ENCODE data around the gene NFKBIA. TPM values are rescaled to one million over a fixed set of nuclear protein-coding genes. Genes with fewer than 3 reads are reported as not detected.
"Not testable (repeated sequence)": the region's sequence is repeated elsewhere in the genome, so short reads cannot be mapped to it uniquely, and the experiment has no call there.

Gene NFKBIA
- total RNA-seq, 4 donors from 2014 or later, result 362 to 1,916 (median 456) TPM

DNA sequence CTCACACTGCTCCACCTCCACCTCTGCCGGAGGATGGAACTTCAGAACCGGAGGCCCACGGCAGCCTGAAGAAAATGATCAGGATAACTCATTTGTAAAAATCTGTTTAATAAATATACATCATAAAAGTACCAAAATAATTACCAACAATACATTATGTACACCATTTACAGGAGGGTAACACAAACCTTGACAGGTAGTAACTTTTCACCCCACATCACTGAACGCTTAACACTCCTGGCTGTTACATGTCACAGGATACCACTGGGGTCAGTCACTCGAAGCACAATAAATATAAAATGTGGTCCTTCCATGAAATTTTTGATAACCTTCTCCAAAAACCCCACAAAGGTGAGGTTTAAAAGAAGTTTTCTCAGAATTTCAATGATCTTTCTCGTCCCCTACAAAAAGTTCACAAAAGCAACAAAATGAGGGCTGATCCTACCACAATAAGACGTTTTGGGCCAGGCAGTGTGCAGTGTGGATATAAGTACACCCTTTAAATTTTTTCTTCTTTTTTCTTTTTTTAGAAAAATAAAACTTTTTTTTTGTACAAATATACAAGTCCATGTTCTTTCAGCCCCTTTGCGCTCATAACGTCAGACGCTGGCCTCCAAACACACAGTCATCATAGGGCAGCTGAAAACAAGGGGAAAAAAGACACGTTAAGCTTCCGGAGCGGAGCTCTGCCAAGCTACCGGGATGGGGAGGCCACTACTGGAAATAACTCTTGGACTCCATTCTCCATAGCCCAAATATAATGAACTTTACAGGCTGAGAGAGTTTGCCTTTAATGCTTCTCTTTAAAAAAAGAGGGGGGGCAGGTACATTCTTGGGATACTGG is 2.9 kb downstream of the NFKBIA start:
- Histone ChIP-seq H3K9me3 (no peaks in the 10 kb centered on the region), H3K4me3 (peak overlapping the region; percentile 57 to 94 (median 88)), H3K27ac (peak overlapping the region; percentile 99 to 100 (median 100)), H3K36me3 (peaks cover 0 to 37% (median 25%) of the 10 kb centered on the region in 4 donors), H3K4me1 (peaks cover 18 to 78% (median 62%) of the 10 kb centered on the region in 4 donors), H3K27me3 (no peaks in the 10 kb centered on the region)
- TF ChIP-seq, protein P1, sequence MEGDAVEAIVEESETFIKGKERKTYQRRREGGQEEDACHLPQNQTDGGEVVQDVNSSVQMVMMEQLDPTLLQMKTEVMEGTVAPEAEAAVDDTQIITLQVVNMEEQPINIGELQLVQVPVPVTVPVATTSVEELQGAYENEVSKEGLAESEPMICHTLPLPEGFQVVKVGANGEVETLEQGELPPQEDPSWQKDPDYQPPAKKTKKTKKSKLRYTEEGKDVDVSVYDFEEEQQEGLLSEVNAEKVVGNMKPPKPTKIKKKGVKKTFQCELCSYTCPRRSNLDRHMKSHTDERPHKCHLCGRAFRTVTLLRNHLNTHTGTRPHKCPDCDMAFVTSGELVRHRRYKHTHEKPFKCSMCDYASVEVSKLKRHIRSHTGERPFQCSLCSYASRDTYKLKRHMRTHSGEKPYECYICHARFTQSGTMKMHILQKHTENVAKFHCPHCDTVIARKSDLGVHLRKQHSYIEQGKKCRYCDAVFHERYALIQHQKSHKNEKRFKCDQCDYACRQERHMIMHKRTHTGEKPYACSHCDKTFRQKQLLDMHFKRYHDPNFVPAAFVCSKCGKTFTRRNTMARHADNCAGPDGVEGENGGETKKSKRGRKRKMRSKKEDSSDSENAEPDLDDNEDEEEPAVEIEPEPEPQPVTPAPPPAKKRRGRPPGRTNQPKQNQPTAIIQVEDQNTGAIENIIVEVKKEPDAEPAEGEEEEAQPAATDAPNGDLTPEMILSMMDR (IDR thresholded peaks at IDR 0.05), result peak in 1 of 5 experiments; percentile 7
- no peak for TF ChIP-seq EP300 (IDR thresholded peaks at IDR 0.05; ENCODE audit: low read depth)
- in situ Hi-C loops (cut with MboI; ENCODE audit: low pct_ligation_motif_present in 1 of 4, low pct_unique_long_range_greater_than_20kb in 1 of 4, low sequenced_read_pairs in 3 of 4) (loop anchor here in 3 of 4 donors (10.0 to 25.0 kb wide), 5 partner anchors 107 to 689 kb away; partner anchors contain the start of genes PSMA6 (in 2 of the 3), CFL2 (in 1 of the 3), PPP2R3C (in 1 of the 3) and PRORP (in 1 of the 3)), intact Hi-C loops (cut with DNase I; ENCODE audit: low total_unique reads) (loop anchor here (5.0 kb wide), 1 partner anchor 109 kb away; the partner anchor contains the start of gene PSMA6)
- DNase-seq, result no peak
- 36 to 41% methylated on average over 12 to 14 of the region's 14 CpGs for WGBS, 2 donors (ENCODE audit: low coverage in 1 of 2)

DNA sequence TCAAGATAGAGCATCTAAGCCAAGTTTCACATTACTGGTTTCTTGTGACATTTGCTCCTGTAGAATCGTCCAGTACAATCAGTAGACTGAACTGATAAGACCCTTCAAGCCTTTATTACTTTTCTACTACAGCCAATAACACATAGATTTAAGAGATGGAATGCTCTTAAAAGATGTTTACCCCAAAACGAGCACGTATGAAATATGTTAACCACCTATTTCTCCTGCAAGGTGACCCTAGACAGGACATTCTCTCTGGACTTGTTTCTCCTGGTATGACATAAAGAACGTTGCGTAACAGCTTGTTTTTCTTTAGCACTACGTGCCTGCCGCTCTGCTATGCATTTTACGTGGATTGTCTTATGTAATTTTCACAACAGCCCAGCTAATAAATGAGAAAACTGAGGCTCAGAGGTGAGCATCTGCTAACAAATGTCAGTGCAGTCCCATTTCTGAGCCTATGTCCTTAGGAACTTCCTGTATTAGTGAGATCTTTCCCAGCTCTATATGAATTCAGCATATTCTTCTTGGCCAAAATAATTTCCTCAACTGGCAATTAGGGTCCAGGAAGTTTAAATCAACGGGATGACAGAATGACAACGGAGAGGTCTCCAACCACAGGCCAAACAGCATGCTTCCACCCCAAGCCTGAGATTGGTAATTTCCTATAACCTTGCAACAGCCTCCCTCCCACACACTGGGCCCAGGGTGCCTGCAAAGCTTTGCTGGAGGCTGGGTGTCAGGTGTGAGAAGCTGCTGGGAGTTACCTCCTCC is 3.7 kb downstream of the NFKBIA start:
- Histone ChIP-seq H3K4me3 (peak overlapping the region; percentile 57 to 94 (median 88)), H3K27me3 (no peaks in the 10 kb centered on the region), H3K36me3 (peaks cover 0 to 37% (median 25%) of the 10 kb centered on the region in 4 donors), H3K9me3 (no peaks in the 10 kb centered on the region), H3K27ac (peak overlapping the region; percentile 99 to 100 (median 100)), H3K4me1 (peaks cover 10 to 71% (median 58%) of the 10 kb centered on the region in 4 donors)
- TF ChIP-seq POLR2AphosphoS5 (IDR thresholded peaks at IDR 0.05), result peak in 2 of 3 donors; percentile 37 to 67
- TF ChIP-seq POLR2A (IDR thresholded peaks at IDR 0.05), result peak; percentile 37
- TF ChIP-seq, protein P1 (IDR thresholded peaks at IDR 0.05), result no peak
- WGBS, 2 donors (ENCODE audit: low coverage in 1 of 2), result 31 to 61% methylated on average over 3 to 10 of the region's 10 CpGs
- peak; percentile 33 for DNase-seq
- in situ Hi-C loops (cut with MboI; ENCODE audit: low pct_ligation_motif_present in 1 of 4, low pct_unique_long_range_greater_than_20kb in 1 of 4, low sequenced_read_pairs in 3 of 4) (loop anchor here in 3 of 4 donors (10.0 to 25.0 kb wide), 5 partner anchors 106 to 689 kb away; partner anchors contain the start of genes PSMA6 (in 2 of the 3), CFL2 (in 1 of the 3), PPP2R3C (in 1 of the 3) and PRORP (in 1 of the 3)), intact Hi-C loops (cut with DNase I; ENCODE audit: low total_unique reads) (loop anchor here (5.0 kb wide), 1 partner anchor 109 kb away; the partner anchor contains the start of gene PSMA6)

DNA sequence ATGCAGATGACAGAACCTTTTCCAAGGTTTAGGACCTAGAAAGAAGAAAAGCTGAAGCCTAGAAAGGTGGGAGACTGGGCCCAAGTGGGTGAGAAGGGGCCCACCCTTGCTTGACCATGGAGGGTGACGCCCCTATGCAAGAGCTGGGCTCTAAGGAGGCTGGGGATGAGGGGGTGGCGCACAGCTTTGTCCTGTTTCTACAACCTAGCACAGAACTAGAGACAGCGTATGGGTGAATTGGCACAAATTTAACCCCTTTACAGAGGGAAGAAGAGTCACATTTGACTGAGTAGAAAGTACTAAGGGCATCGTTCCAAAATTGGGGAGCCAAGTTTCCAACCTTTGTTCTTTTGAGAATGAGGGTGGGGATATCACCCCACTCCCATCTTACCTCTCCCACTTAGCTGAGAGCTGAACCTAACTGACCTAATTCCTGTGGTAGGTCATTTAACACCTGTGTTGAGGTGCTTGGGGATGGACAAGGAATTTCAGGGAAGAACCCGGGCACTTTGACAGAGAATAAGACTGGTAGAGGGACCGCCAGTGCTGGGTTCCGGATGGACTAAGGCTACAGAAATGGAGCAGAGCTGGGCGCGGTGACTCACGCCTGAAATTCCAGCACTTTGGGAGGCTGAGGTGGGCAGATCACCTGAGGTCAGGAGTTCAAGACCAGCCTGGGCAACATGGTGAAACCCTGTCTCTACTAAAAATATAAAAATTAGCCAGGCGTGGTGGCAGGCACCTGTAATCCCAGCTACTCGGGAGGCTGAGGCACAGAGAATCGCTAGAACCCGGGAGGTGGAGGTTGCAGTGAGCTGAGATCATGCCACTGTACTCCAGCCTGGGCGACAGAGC is 5.2 kb downstream of the NFKBIA start:
- peak overlapping the region; percentile 99 to 100 (median 100) for H3K27ac ChIP-seq
- no peaks in the 10 kb centered on the region for H3K9me3 ChIP-seq
- WGBS, 2 donors (ENCODE audit: low coverage in 1 of 2), result 88 to 95% methylated on average over 6 to 15 of the region's 15 CpGs
- in situ Hi-C loops (cut with MboI; ENCODE audit: low pct_ligation_motif_present in 1 of 4, low pct_unique_long_range_greater_than_20kb in 1 of 4, low sequenced_read_pairs in 3 of 4), result loop anchor here in 1 of 4 donors (5.0 kb wide), 1 partner anchor 57 kb away; no protein-coding TSS in a partner anchor
- TF ChIP-seq POLR2AphosphoS5 (IDR thresholded peaks at IDR 0.05), result peak in 1 of 3 donors; percentile 33
- TF ChIP-seq POLR2A (IDR thresholded peaks at IDR 0.05), result no peak
- no peak for TF ChIP-seq EP300 (IDR thresholded peaks at IDR 0.05; ENCODE audit: low read depth)
- H3K36me3 ChIP-seq, result peaks cover 0 to 37% (median 25%) of the 10 kb centered on the region in 4 donors
- no peak overlapping the region for H3K4me3 ChIP-seq
- no peaks in the 10 kb centered on the region for H3K27me3 ChIP-seq
- DNase-seq, result no peak
- intact Hi-C loops (cut with DNase I; ENCODE audit: low total_unique reads), result no loop called here
- H3K4me1 ChIP-seq, result peaks cover 5 to 62% (median 50%) of the 10 kb centered on the region in 4 donors

DNA sequence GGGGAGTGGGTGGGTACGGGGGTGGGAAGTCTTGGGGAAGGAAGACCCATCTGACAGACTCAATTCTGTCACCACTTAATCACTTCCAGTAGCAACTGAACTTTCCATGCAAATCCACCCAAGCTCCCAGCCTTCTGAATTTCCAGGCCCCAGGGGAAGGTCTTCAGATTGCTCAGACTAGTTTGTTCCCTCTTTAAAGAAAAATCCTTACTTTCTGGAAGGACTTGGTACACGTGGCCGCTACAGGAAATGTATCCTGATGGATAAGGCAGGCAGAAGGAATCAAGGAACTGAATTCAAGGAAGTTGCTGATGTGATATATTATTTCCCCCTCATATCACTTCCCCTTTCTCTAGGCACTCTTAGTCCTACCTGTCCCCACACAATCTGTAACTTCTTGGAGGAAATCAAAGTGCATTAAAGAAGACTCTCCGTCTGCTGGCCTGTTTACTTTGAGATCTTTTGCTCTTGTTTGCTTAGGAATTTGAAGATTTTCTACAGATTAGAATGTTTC is 6.4 kb downstream of the NFKBIA start:
- Histone ChIP-seq H3K4me3 (no peak overlapping the region), H3K27ac (peak overlapping the region; percentile 99 to 100 (median 100)), H3K36me3 (peaks cover 0 to 32% (median 21%) of the 10 kb centered on the region in 4 donors), H3K27me3 (no peaks in the 10 kb centered on the region), H3K9me3 (no peaks in the 10 kb centered on the region), H3K4me1 (peaks cover 5 to 62% (median 48%) of the 10 kb centered on the region in 4 donors)
- intact Hi-C loops (cut with DNase I; ENCODE audit: low total_unique reads), result no loop called here
- in situ Hi-C loops (cut with MboI; ENCODE audit: low pct_ligation_motif_present in 1 of 4, low pct_unique_long_range_greater_than_20kb in 1 of 4, low sequenced_read_pairs in 3 of 4), result loop anchor here in 1 of 4 donors (5.0 kb wide), 1 partner anchor 56 kb away; no protein-coding TSS in a partner anchor
- WGBS, 2 donors (ENCODE audit: low coverage in 1 of 2), result 31 to 42% methylated on average over 3 to 4 of the region's 4 CpGs
- DNase-seq, result no peak
- peak in 2 of 3 donors; percentile 22 to 37 for TF ChIP-seq POLR2AphosphoS5 (IDR thresholded peaks at IDR 0.05)
- TF ChIP-seq, protein P1 (IDR thresholded peaks at IDR 0.05), result no peak

DNA sequence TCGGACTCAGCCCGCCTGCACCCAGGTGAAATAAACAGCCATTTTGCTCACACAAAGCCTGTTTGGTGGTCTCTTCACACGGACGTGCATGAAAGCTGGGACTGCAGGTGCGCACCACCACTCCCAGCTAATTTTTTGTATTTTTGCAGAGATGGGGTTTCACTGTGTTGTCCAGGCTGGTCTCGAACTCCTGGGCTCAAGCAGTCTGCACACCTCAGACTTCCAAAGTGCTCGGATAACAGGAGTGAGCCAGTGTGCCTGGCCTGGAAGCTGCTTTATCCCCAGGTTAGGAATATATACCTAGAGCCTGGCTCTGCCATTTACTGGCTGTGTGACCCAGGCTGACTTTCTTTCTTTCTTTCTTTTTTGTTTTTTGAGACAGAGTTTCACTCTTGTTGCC is 7.9 kb downstream of the NFKBIA start:
- peaks cover 5 to 49% (median 33%) of the 10 kb centered on the region in 4 donors for H3K4me1 ChIP-seq
- DNase-seq; H3K4me3 ChIP-seq; H3K9me3 ChIP-seq; H3K27me3 ChIP-seq; intact Hi-C loops (cut with DNase I; ENCODE audit: low total_unique reads): not testable (repeated sequence)
- H3K36me3 ChIP-seq, result peaks cover 0 to 17% (median 8%) of the 10 kb centered on the region in 4 donors
- WGBS, 2 donors (ENCODE audit: low coverage in 1 of 2), result 94% methylated on average over 7 of the region's 7 CpGs; no CpG with 5 or more reads in 1 of the 2 donors
- H3K27ac ChIP-seq, result peak overlapping the region; percentile 99 to 100 (median 100)
- in situ Hi-C loops (cut with MboI; ENCODE audit: low pct_ligation_motif_present in 1 of 4, low pct_unique_long_range_greater_than_20kb in 1 of 4, low sequenced_read_pairs in 3 of 4), result loop anchor here in 1 of 4 donors (5.0 kb wide), 1 partner anchor 54 kb away; no protein-coding TSS in a partner anchor

Measured in transverse colon (tissue), 4 donors.